Ascending aorta (tissue), 2 donors: Measurements from ENCODE around the gene UXS1. TPM values are rescaled to one million over a fixed set of nuclear protein-coding genes. Genes with fewer than 3 reads are reported as not detected.

Source experiments
- DNase-seq, 2 donors: peaks; one replicate each; pipeline ENCODE4 v3.0.0-alpha.2; 2019; ENCODE audit warnings: low spot score in 2 of 2
- H3K27ac ChIP-seq, 2 donors: fragments of 200-600 bp; sonication (generic); one replicate each; pipeline ENCODE4 v1.5.1; 2016 to 2017; ENCODE audit warnings: mild to moderate bottlenecking in 1 of 2
- H3K27me3 ChIP-seq: fragments of 200-600 bp; sonication (generic); one replicate; pipeline ENCODE4 v1.5.1; 2017
- H3K36me3 ChIP-seq, 2 donors: fragments of 200-600 bp; sonication (generic); one replicate each; pipeline ENCODE4 v1.5.1; 2016
- H3K4me1 ChIP-seq, 2 donors: fragments of 200-600 bp; sonication (generic); one replicate each; pipeline ENCODE4 v1.5.1; 2016 to 2017; ENCODE audit warnings: mild to moderate bottlenecking in 1 of 2
- H3K4me3 ChIP-seq, 2 donors: fragments of 200-600 bp; sonication (generic); one replicate each; pipeline ENCODE4 v1.5.1; 2016 to 2017; ENCODE audit warnings: mild to moderate bottlenecking in 1 of 2
- H3K9me3 ChIP-seq, 2 donors: fragments of 200-600 bp; sonication (generic); one replicate each; pipeline ENCODE4 v1.5.1; 2016
- CTCF ChIP-seq, 3 experiments: fragments of 200-600 bp in 2 of 3; fragments of 450-650 bp in 1 of 3; sonication (generic) in 2 of 3; IDR thresholded peaks; one replicate each; pipeline ENCODE4 v1.5.1; 2016 to 2019; ENCODE audit warnings: antibody characterized with exemption in 3 of 3, mild to moderate bottlenecking in 1 of 3, moderate library complexity in 1 of 3
- intact Hi-C: fragments of 100-400 bp; cut with DNase I; formaldehyde crosslinking; loops from one replicate; pipeline ENCODE4 v1.15.1; 2023
- total RNA-seq: library from RNA; depleted of rRNA; stranded (reverse); fragments of >200 nt; gene quantifications from one replicate; pipeline ENCODE4 v1.1.0, GENCODE V29; 2016

UXS1 gene
- total RNA-seq, 1 donor from 2014 or later = 146 TPM

- intact Hi-C loops = no loop called here
- H3K9me3 ChIP-seq = no peaks in the 10 kb centered on the region
- H3K4me1 ChIP-seq = peaks cover 0 to 3% of the 10 kb centered on the region in 2 donors
- DNase-seq = no peak
- H3K4me3 ChIP-seq = no peak overlapping the region
- no peak for TF ChIP-seq CTCF (IDR thresholded peaks at IDR 0.05)
- H3K36me3 ChIP-seq = peaks cover 0 to 11% of the 10 kb centered on the region in 2 donors
- H3K27ac ChIP-seq = no peak overlapping the region
- no peaks in the 10 kb centered on the region for H3K27me3 ChIP-seq
Measured at GRCh38 chr2:106105151-106105922, 88.8 kb downstream of the UXS1 start.

GRCh38 chr2:106104332-106105062, 89.6 kb downstream of the UXS1 start:
- H3K4me3 ChIP-seq = no peak overlapping the region
- intact Hi-C loops = loop anchor here (1.0 kb wide), 2 partner anchors 438 to 478 kb away; no protein-coding TSS in a partner anchor
- DNase-seq = peak in 1 of 2 donors; percentile 81
- no peaks in the 10 kb centered on the region for H3K27me3 ChIP-seq
- peak; percentile 74 to 99 (median 93) for TF ChIP-seq CTCF (IDR thresholded peaks at IDR 0.05)
- peaks cover 0 to 3% of the 10 kb centered on the region in 2 donors for H3K4me1 ChIP-seq
- no peak overlapping the region for H3K27ac ChIP-seq
- no peaks in the 10 kb centered on the region for H3K9me3 ChIP-seq
- H3K36me3 ChIP-seq = peaks cover 0 to 13% of the 10 kb centered on the region in 2 donors

GRCh38 chr2:106099691-106100090, 94.4 kb downstream of the UXS1 start:
- intact Hi-C loops = no loop called here

GRCh38 chr2:106098664-106099063, 95.4 kb downstream of the UXS1 start:
- TF ChIP-seq CTCF (IDR thresholded peaks at IDR 0.05) = no peak
- H3K4me3 ChIP-seq = no peak overlapping the region
- H3K4me1 ChIP-seq = no peaks in the 10 kb centered on the region
- no peaks in the 10 kb centered on the region for H3K27me3 ChIP-seq
- H3K27ac ChIP-seq = no peak overlapping the region
- H3K9me3 ChIP-seq = no peaks in the 10 kb centered on the region
- intact Hi-C loops = no loop called here
- DNase-seq = no peak
- H3K36me3 ChIP-seq = peaks cover 0 to 42% of the 10 kb centered on the region in 2 donors

More at GRCh38 chr2:106099691-106100090, 94.4 kb downstream of the UXS1 start:
- no peak overlapping the region for H3K27ac ChIP-seq
- no peaks in the 10 kb centered on the region for H3K4me1 ChIP-seq
- H3K27me3 ChIP-seq = no peaks in the 10 kb centered on the region
- no peaks in the 10 kb centered on the region for H3K9me3 ChIP-seq
- no peak for TF ChIP-seq CTCF (IDR thresholded peaks at IDR 0.05)
- H3K4me3 ChIP-seq = no peak overlapping the region
- H3K36me3 ChIP-seq = peaks cover 0 to 32% of the 10 kb centered on the region in 2 donors
- no peak for DNase-seq

- Histone ChIP-seq H3K27ac (no peak overlapping the region), H3K4me1 (no peaks in the 10 kb centered on the region), H3K36me3 (peaks cover 0 to 46% of the 10 kb centered on the region in 2 donors), H3K9me3 (no peaks in the 10 kb centered on the region), H3K27me3 (no peaks in the 10 kb centered on the region), H3K4me3 (no peak overlapping the region)
- intact Hi-C loops = no loop called here
- DNase-seq = no peak
- peak; percentile 6 to 23 (median 21) for TF ChIP-seq CTCF (IDR thresholded peaks at IDR 0.05)
Measured at GRCh38 chr2:106098081-106098480, 96.0 kb downstream of the UXS1 start.
